GM12878 (cell line): ENCODE measurements around the gene PCDHGA1.
"Not testable (repeated sequence)": the region's sequence is repeated elsewhere in the genome, so short reads cannot be mapped to it uniquely, and the experiment has no call there.

ENCODE experiments used
- ESRRA ChIP-seq: IDR thresholded peaks from 2 replicates; pipeline ENCODE4 v1.6.1; 2012; ENCODE audit warnings: mild to moderate bottlenecking, low read length, improper control_type of control experiment
- FOXK2 ChIP-seq: fragments of 450-650 bp; IDR thresholded peaks from 2 replicates; pipeline ENCODE4 v1.6.1; 2017; ENCODE audit warnings: mild to moderate bottlenecking, moderate library complexity
- HDAC2 ChIP-seq: fragments of 200-600 bp; sonication (generic); IDR thresholded peaks from 2 replicates; pipeline ENCODE4 v1.6.1; 2017
- NRF1 ChIP-seq: conservative IDR thresholded peaks from 2 replicates; pipeline ENCODE4 v1.6.1; 2011; ENCODE audit warnings: mild to moderate bottlenecking, low read depth, low read length, improper control_type of control experiment
- POLR2A ChIP-seq: IDR thresholded peaks from 2 replicates; pipeline ENCODE4 v1.6.1; 2011; ENCODE audit warnings: low read depth, mild to moderate bottlenecking, low read length
- TF ChIP-seq, protein P1 (sequence below), 3 experiments: IDR thresholded peaks in 2 of 3; conservative IDR thresholded peaks in 1 of 3; 2 replicates each; pipeline ENCODE4 v1.5.1; 2011; ENCODE audit warnings: low read depth in 3 of 3, low read length in 3 of 3, mild to moderate bottlenecking in 3 of 3, control low read depth in 2 of 3, moderate library complexity in 2 of 3, inconsistent platforms in 1 of 3, mixed read lengths in 1 of 3; ENCODE audit not compliant: control insufficient read depth in 2 of 3, insufficient read depth in 1 of 3; ENCODE audit errors: extremely low read depth in 1 of 3
- TF ChIP-seq, protein P2 (sequence below): fragments of 450-650 bp; conservative IDR thresholded peaks from 2 replicates; pipeline ENCODE4 v1.6.1; 2017; ENCODE audit warnings: mild to moderate bottlenecking, moderate library complexity

DNA sequence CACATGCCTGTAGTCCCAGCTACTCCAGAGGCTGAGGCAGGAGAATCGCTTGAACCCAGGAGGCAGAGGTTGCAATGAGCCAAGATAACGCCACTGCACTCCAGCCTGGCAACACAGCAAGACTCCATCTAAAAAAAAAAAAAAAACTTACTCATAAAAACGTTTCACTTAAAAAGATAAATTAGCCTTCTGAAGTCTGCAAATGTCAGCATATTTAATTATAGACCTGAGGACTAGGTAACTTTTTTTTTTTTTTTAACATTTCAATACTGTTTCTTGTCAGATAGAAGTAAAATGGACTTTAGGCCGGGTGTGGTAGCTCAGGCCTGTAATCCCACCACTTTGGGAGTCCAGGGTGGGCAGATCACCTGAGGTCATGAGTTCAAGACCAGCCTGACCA, 13.4 kb upstream of the PCDHGA1 start:
- TF ChIP-seq, protein P1, sequence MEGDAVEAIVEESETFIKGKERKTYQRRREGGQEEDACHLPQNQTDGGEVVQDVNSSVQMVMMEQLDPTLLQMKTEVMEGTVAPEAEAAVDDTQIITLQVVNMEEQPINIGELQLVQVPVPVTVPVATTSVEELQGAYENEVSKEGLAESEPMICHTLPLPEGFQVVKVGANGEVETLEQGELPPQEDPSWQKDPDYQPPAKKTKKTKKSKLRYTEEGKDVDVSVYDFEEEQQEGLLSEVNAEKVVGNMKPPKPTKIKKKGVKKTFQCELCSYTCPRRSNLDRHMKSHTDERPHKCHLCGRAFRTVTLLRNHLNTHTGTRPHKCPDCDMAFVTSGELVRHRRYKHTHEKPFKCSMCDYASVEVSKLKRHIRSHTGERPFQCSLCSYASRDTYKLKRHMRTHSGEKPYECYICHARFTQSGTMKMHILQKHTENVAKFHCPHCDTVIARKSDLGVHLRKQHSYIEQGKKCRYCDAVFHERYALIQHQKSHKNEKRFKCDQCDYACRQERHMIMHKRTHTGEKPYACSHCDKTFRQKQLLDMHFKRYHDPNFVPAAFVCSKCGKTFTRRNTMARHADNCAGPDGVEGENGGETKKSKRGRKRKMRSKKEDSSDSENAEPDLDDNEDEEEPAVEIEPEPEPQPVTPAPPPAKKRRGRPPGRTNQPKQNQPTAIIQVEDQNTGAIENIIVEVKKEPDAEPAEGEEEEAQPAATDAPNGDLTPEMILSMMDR (IDR thresholded peaks at IDR 0.05 in 2 of 3, conservative IDR thresholded peaks at IDR 0.05 in 1 of 3; ENCODE audit: control insufficient read depth in 2 of 3, extremely low read depth in 1 of 3, insufficient read depth in 1 of 3, low read depth in 3 of 3, low read length in 3 of 3): not testable (repeated sequence)
- not testable (repeated sequence) for TF ChIP-seq FOXK2, NRF1, ESRRA, POLR2A, HDAC2
- TF ChIP-seq, protein P2, sequence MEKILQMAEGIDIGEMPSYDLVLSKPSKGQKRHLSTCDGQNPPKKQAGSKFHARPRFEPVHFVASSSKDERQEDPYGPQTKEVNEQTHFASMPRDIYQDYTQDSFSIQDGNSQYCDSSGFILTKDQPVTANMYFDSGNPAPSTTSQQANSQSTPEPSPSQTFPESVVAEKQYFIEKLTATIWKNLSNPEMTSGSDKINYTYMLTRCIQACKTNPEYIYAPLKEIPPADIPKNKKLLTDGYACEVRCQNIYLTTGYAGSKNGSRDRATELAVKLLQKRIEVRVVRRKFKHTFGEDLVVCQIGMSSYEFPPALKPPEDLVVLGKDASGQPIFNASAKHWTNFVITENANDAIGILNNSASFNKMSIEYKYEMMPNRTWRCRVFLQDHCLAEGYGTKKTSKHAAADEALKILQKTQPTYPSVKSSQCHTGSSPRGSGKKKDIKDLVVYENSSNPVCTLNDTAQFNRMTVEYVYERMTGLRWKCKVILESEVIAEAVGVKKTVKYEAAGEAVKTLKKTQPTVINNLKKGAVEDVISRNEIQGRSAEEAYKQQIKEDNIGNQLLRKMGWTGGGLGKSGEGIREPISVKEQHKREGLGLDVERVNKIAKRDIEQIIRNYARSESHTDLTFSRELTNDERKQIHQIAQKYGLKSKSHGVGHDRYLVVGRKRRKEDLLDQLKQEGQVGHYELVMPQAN: not testable (repeated sequence)
